Fibroblast of mammary gland (primary cell): Measurements from ENCODE around the gene CELSR2.

Experiments
- DNase-seq: peaks from one replicate; pipeline ENCODE4 v3.0.0-alpha.2; 2010; ENCODE audit warnings: low read depth
- H3K4me3 ChIP-seq: 2 replicates; pipeline ENCODE4 v1.5.1; 2011; ENCODE audit warnings: low read depth, mild to moderate bottlenecking, low read length, moderate library complexity; ENCODE audit not compliant: control insufficient read depth
- CTCF ChIP-seq: conservative IDR thresholded peaks from 2 replicates; pipeline ENCODE4 v1.5.1; 2011; ENCODE audit warnings: low read depth, low read length, inconsistent platforms; ENCODE audit not compliant: control insufficient read depth, insufficient read depth

The CELSR2 gene

GRCh38 chr1:109251277-109252166 is 2.2 kb downstream of the CELSR2 start:
- no peak overlapping the region for H3K4me3 ChIP-seq
- no peak for DNase-seq
- no peak for TF ChIP-seq CTCF

- no peak overlapping the region for H3K4me3 ChIP-seq
- no peak for TF ChIP-seq CTCF
- DNase-seq: no peak
These were observed 3.0 kb downstream of the CELSR2 start for GRCh38 chr1:109252167-109252892.

- DNase-seq: no peak
- no peak overlapping the region for H3K4me3 ChIP-seq
- TF ChIP-seq CTCF: no peak
These were observed 3.8 kb downstream of the CELSR2 start for GRCh38 chr1:109252893-109253802.

GRCh38 chr1:109253803-109254620 is 4.7 kb downstream of the CELSR2 start:
- TF ChIP-seq CTCF: no peak
- H3K4me3 ChIP-seq: no peak overlapping the region
- no peak for DNase-seq

- H3K4me3 ChIP-seq: no peak overlapping the region
- TF ChIP-seq CTCF: no peak
- no peak for DNase-seq
These were observed 5.3 kb downstream of the CELSR2 start for GRCh38 chr1:109254621-109255096.
